Measurements from ENCODE around the gene ZNF592. TPM values are rescaled to one million over a fixed set of nuclear protein-coding genes. Genes with fewer than 3 reads are reported as not detected.
A peak's percentile ranks its signal among the peaks of the same experiment; 100 is the strongest.

The ZNF592 gene
- total RNA-seq, 1 experiment from 2014 or later: 34.6 TPM

DNA sequence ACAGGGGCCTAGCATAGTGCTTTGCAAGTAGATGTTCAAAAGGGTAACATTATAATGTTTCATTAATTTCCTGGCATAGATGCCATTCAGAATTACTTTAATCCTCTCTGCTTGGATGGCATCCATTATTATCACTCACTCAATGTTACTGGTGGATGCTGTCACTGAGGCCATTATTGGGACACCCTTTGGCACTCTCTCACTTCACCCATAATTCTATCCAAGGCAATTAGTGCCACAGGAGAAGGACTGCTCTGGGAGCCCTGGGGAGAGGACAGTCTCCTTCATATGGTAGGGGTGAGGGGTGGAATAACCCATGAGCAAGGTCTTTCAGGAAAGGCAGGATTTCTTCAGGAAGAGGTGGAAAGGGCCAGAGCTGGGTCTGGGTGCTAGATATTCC, 107.4 kb downstream of the ZNF592 start:
- Histone ChIP-seq H3K79me2 (ENCODE audit: insufficient read depth, low read length) (no peaks in the 10 kb centered on the region), H4K91ac (ENCODE audit: insufficient read length, low read depth, low read length) (no peak overlapping the region), H4K5ac (ENCODE audit: insufficient read length, low read depth, low read length) (no peak overlapping the region), H3K27me3 (ENCODE audit: insufficient read depth, low read length) (no peaks in the 10 kb centered on the region), H2AK5ac (ENCODE audit: insufficient read length, low read length) (no peak overlapping the region), H3K56ac (ENCODE audit: insufficient read length, low read depth, low read length) (no peak overlapping the region), H3K9ac (ENCODE audit: extremely low read depth, insufficient read length, low read length) (no peak overlapping the region), H3K23me2 (ENCODE audit: insufficient read length, low read depth, low read length, poor library complexity, severe bottlenecking) (no peaks in the 10 kb centered on the region), H3K27ac (ENCODE audit: insufficient read length, low read depth, low read length) (no peak overlapping the region), H3K9me3 (ENCODE audit: control insufficient read depth, low read depth, low read length) (no peaks in the 10 kb centered on the region), H2BK5ac (ENCODE audit: insufficient read length, low read length) (no peak overlapping the region), H3K23ac (ENCODE audit: insufficient read length, low read depth, low read length) (no peak overlapping the region), H3K4me1 (ENCODE audit: insufficient read depth, low read length) (no peaks in the 10 kb centered on the region), H2BK20ac (ENCODE audit: low read depth, low read length, poor library complexity, severe bottlenecking) (no peak overlapping the region), H3K79me1 (ENCODE audit: insufficient read depth, low read depth, low read length, poor library complexity, severe bottlenecking) (no peaks in the 10 kb centered on the region), H2BK12ac (ENCODE audit: insufficient read length, low read depth, low read length) (no peak overlapping the region), H3T11ph (ENCODE audit: low read length) (no peak overlapping the region), H2AFZ (ENCODE audit: low read length) (no peak overlapping the region), H3K14ac (ENCODE audit: insufficient read depth, low read length) (no peak overlapping the region), H4K8ac (replicated peaks; ENCODE audit: insufficient read length, low read depth, low read length) (no peak overlapping the region), H3K4me2 (ENCODE audit: insufficient read depth, insufficient read length, low read length) (no peak overlapping the region), H3K18ac (ENCODE audit: insufficient read length, low read depth, low read length) (no peak overlapping the region), H4K20me1 (ENCODE audit: control insufficient read depth, insufficient read depth, insufficient read length) (no peaks in the 10 kb centered on the region), H2BK120ac (ENCODE audit: low read depth, low read length, poor library complexity, severe bottlenecking) (no peak overlapping the region), H2BK15ac (ENCODE audit: low read depth, low read length) (no peak overlapping the region), H3K4ac (ENCODE audit: low read depth, low read length) (no peak overlapping the region)
- TF ChIP-seq, protein P1, sequence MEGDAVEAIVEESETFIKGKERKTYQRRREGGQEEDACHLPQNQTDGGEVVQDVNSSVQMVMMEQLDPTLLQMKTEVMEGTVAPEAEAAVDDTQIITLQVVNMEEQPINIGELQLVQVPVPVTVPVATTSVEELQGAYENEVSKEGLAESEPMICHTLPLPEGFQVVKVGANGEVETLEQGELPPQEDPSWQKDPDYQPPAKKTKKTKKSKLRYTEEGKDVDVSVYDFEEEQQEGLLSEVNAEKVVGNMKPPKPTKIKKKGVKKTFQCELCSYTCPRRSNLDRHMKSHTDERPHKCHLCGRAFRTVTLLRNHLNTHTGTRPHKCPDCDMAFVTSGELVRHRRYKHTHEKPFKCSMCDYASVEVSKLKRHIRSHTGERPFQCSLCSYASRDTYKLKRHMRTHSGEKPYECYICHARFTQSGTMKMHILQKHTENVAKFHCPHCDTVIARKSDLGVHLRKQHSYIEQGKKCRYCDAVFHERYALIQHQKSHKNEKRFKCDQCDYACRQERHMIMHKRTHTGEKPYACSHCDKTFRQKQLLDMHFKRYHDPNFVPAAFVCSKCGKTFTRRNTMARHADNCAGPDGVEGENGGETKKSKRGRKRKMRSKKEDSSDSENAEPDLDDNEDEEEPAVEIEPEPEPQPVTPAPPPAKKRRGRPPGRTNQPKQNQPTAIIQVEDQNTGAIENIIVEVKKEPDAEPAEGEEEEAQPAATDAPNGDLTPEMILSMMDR (conservative IDR thresholded peaks at IDR 0.05): no peak
- no peaks in the 10 kb centered on the region for H3K9me3 Mint-ChIP-seq
- no peak overlapping the region for H3K4me3 Mint-ChIP-seq
- no peaks in the 10 kb centered on the region for H3K27me3 Mint-ChIP-seq (ENCODE audit: low read depth)
- no peaks in the 10 kb centered on the region for H3K4me1 Mint-ChIP-seq
- peak overlapping the region in 2 of 3 experiments; percentile 41 to 82; a peak in 2 of 7 replicates for H3K27ac Mint-ChIP-seq
- no peak for DNase-seq
- H3K36me3 Mint-ChIP-seq (ENCODE audit: insufficient read depth in 1 of 3, low read depth in 3 of 3): peaks cover 0 to 18% (median 7%) of the 10 kb centered on the region in 3 experiments; a peak in 5 of 7 replicates

Other genes starting within 250 kb of the ZNF592 start
- gene ZSCAN2, start 147.6 kb upstream of the ZNF592 start, total RNA-seq (2021): 28.4 and 31.2 TPM in 2 replicates
- 41.0 and 41.6 TPM in 2 replicates for gene WDR73, start 94.3 kb upstream of the ZNF592 start, total RNA-seq (2021)
- gene NMB, start 90.4 kb upstream of the ZNF592 start, total RNA-seq (2021): 11.5 and 12.4 TPM in 2 replicates
- 250 and 252 TPM in 2 replicates for gene SEC11A, start 32.5 kb upstream of the ZNF592 start, total RNA-seq (2021)
- gene ALPK3, start 68.8 kb downstream of the ZNF592 start, total RNA-seq (2021): 17.7 and 18.0 TPM in 2 replicates
- gene SLC28A1, start 136.1 kb downstream of the ZNF592 start, total RNA-seq (2021): 0.13 TPM in 1 of 2 replicates, not detected in the other
- 7.5 and 9.3 TPM in 2 replicates for gene PDE8A, start 233.3 kb downstream of the ZNF592 start, total RNA-seq (2021)

Data from H9 (cell line).